Measurements from ENCODE around the gene ATP2C1. TPM values are rescaled to one million over a fixed set of nuclear protein-coding genes. Genes with fewer than 3 reads are reported as not detected.

ATP2C1 gene
- total and polyA plus RNA-seq, 2 donors (not counting 1 experiment from before 2014, with no cell fraction given), result 23.9 to 59.2 TPM

Small RNA genes within 50 kb of the gene (small RNA-seq; reads per million reads assigned to genes)
- not detected for gene RF00019 (ENCODE audit: insufficient read length, low read depth, low replicate concordance)

Other genes starting within 250 kb of the ATP2C1 start
- 27.1 and 32.8 TPM in 2 replicates for gene PIK3R4, start 147.3 kb upstream of the ATP2C1 start, total RNA-seq
- 23.9 and 25.2 TPM in 2 replicates for gene PIK3R4, start 147.3 kb upstream of the ATP2C1 start, polyA plus RNA-seq
- 21.8 and 23.0 TPM in 2 replicates for gene ASTE1, start 132.7 kb downstream of the ATP2C1 start, total RNA-seq
- 5.6 and 7.3 TPM in 2 replicates for gene ASTE1, start 132.7 kb downstream of the ATP2C1 start, polyA plus RNA-seq
- 5.7 and 7.7 TPM in 2 replicates for gene NEK11, start 132.8 kb downstream of the ATP2C1 start, total RNA-seq
- gene NEK11, start 132.8 kb downstream of the ATP2C1 start, polyA plus RNA-seq, result 0.82 and 1.00 TPM in 2 replicates

Measured in B cell (primary cell).